KMS-11 (cell line): ENCODE measurements around the gene CASQ2.

ENCODE experiments used
- H2AFZ ChIP-seq: fragments of 200-600 bp; sonication (generic); 2 replicates; pipeline ENCODE4 v1.6.1; 2016; ENCODE audit warnings: antibody characterized with exemption, mixed run types, low read depth
- H3K27ac ChIP-seq: fragments of 200-600 bp; sonication (generic); 2 replicates; pipeline ENCODE4 v1.6.1; 2016; ENCODE audit warnings: mild to moderate bottlenecking, mixed run types
- H3K27me3 ChIP-seq: fragments of 200-600 bp; sonication (generic); 2 replicates; pipeline ENCODE4 v1.6.1; 2017; ENCODE audit warnings: mild to moderate bottlenecking, low read depth, mixed run types, moderate library complexity; ENCODE audit not compliant: insufficient read depth
- H3K36me3 ChIP-seq: fragments of 200-600 bp; sonication (generic); 2 replicates; pipeline ENCODE4 v1.6.1; 2017; ENCODE audit warnings: mild to moderate bottlenecking, mixed run types; ENCODE audit not compliant: insufficient read depth
- H3K4me1 ChIP-seq: fragments of 200-600 bp; sonication (generic); 2 replicates; pipeline ENCODE4 v1.6.1; 2016; ENCODE audit warnings: mild to moderate bottlenecking, low read depth, mixed run types; ENCODE audit not compliant: poor library complexity, severe bottlenecking
- H3K4me2 ChIP-seq: fragments of 200-600 bp; sonication (generic); 2 replicates; pipeline ENCODE4 v1.7.0; 2016; ENCODE audit warnings: mild to moderate bottlenecking, mixed run types
- H3K4me3 ChIP-seq: fragments of 200-600 bp; sonication (generic); IDR thresholded peaks from 2 replicates; pipeline ENCODE4 v1.6.1; 2017; ENCODE audit warnings: low read depth, low read length, mixed read lengths; ENCODE audit not compliant: insufficient read depth
- H3K79me2 ChIP-seq: fragments of 200-600 bp; sonication (generic); 2 replicates; pipeline ENCODE4 v1.6.1; 2016; ENCODE audit warnings: low read depth, mixed run types; ENCODE audit not compliant: insufficient read depth
- H3K9ac ChIP-seq: fragments of 200-600 bp; sonication (generic); 2 replicates; pipeline ENCODE4 v1.6.1; 2016; ENCODE audit warnings: mild to moderate bottlenecking, mixed run types
- H4K20me1 ChIP-seq: fragments of 200-600 bp; sonication (generic); 2 replicates; pipeline ENCODE4 v1.6.1; 2016; ENCODE audit warnings: mild to moderate bottlenecking, mixed run types; ENCODE audit not compliant: insufficient read depth
- CTCF ChIP-seq: fragments of 200-600 bp; sonication (generic); conservative IDR thresholded peaks from 2 replicates; pipeline ENCODE4 v1.6.1; 2017; ENCODE audit warnings: low read depth, mild to moderate bottlenecking, antibody characterized with exemption, low read length, moderate library complexity, mixed read lengths

The CASQ2 gene

GRCh38 chr1:115729756-115730155 lies 38.8 kb downstream of the CASQ2 start:
- no peak for TF ChIP-seq CTCF
- H3K27ac ChIP-seq = no peak overlapping the region
- H3K4me3 ChIP-seq = no peak overlapping the region
- H2AFZ ChIP-seq = no peak overlapping the region
- no peaks in the 10 kb centered on the region for H3K27me3 ChIP-seq
- no peak overlapping the region for H3K4me2 ChIP-seq
- no peaks in the 10 kb centered on the region for H4K20me1 ChIP-seq
- H3K36me3 ChIP-seq = no peaks in the 10 kb centered on the region
- no peak overlapping the region for H3K9ac ChIP-seq
- H3K79me2 ChIP-seq = no peaks in the 10 kb centered on the region
- H3K4me1 ChIP-seq = no peaks in the 10 kb centered on the region

GRCh38 chr1:115728341-115728740 lies 40.2 kb downstream of the CASQ2 start:
- no peak overlapping the region for H3K4me3 ChIP-seq
- no peak for TF ChIP-seq CTCF
- no peak overlapping the region for H3K4me2 ChIP-seq
- no peak overlapping the region for H2AFZ ChIP-seq
- H3K27ac ChIP-seq = no peak overlapping the region
- H3K27me3 ChIP-seq = no peaks in the 10 kb centered on the region
- no peaks in the 10 kb centered on the region for H4K20me1 ChIP-seq
- H3K9ac ChIP-seq = no peak overlapping the region
- no peaks in the 10 kb centered on the region for H3K36me3 ChIP-seq
- H3K4me1 ChIP-seq = no peaks in the 10 kb centered on the region
- no peaks in the 10 kb centered on the region for H3K79me2 ChIP-seq

GRCh38 chr1:115727706-115728249 lies 40.7 kb downstream of the CASQ2 start:
- no peak overlapping the region for H3K4me3 ChIP-seq
- H3K27me3 ChIP-seq = no peaks in the 10 kb centered on the region
- no peaks in the 10 kb centered on the region for H3K4me1 ChIP-seq
- H3K36me3 ChIP-seq = no peaks in the 10 kb centered on the region
- no peaks in the 10 kb centered on the region for H3K79me2 ChIP-seq
- no peak overlapping the region for H3K27ac ChIP-seq
- no peaks in the 10 kb centered on the region for H4K20me1 ChIP-seq
- H2AFZ ChIP-seq = no peak overlapping the region
- TF ChIP-seq CTCF = no peak
- H3K4me2 ChIP-seq = no peak overlapping the region
- no peak overlapping the region for H3K9ac ChIP-seq

GRCh38 chr1:115726570-115726969 lies 41.9 kb downstream of the CASQ2 start:
- TF ChIP-seq CTCF = no peak
- Histone ChIP-seq H3K36me3 (no peaks in the 10 kb centered on the region), H3K27ac (no peak overlapping the region), H3K4me1 (no peaks in the 10 kb centered on the region), H3K4me2 (no peak overlapping the region), H3K4me3 (no peak overlapping the region), H3K27me3 (no peaks in the 10 kb centered on the region), H2AFZ (no peak overlapping the region), H3K9ac (no peak overlapping the region), H3K79me2 (no peaks in the 10 kb centered on the region), H4K20me1 (no peaks in the 10 kb centered on the region)
